ENCODE data around the gene GSDMA.

The GSDMA gene

DNA sequence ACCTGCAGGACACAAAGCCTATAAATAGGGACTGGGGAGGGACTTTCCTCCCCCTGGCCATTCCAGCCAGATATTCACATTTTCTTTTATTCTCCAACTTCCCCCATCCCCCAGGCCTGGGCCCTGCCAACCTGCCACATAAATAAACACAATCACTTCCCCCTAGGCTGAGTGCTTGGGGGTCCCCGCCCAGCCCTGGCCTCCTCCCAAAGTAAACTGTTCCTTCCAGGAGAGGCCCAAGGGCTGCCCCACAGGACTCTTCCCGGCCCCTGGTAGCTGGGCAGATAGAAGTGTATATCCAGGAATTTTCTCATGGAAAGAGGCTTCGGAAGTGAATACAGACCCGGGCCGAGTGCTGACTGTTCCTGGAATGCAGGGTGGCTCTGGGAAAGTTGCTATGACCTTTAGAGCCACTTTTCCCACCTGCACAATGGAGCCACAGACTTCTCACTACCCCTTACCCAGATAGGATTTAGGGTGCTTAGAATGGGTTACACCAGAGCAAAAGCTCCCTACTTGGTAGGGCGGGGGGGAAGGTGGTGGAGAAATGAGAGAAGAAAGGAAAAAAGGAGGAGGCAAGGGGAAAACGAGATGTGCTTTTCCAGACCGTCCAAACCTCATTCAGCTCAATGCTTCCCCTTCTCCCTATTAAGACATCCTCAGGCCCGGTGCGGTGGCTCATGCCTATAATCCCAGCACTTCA lies 60.9 kb downstream of the GSDMA start:
- DNase-seq: no peak

DNA sequence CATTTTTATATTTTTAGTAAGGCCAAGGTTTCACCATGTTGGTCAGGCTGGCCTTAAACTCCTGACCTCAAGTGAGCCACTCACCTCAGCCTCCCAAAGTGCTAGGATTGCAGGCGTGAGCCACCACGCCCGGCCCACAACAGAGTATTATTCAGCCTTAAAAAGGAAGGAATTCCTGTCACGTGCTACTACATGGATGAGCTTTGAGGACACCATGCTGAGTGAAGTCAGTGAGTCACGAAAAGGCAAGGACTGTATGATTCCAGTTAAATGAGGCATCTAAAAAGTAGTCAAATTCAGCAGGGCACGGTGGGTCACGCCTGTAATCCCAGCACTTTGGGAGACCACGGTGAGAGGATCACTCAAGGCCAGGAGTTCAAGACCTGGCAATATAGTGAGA lies 62.1 kb downstream of the GSDMA start:
- no peak for DNase-seq

- DNase-seq: no peak
Observed at GRCh38 chr17:40025559-40025958, 62.8 kb downstream of the GSDMA start.

GRCh38 chr17:40025991-40026815 lies 63.4 kb downstream of the GSDMA start:
- no peak for DNase-seq

- peak; percentile 34 for DNase-seq
Observed at GRCh38 chr17:40026816-40027613, 64.2 kb downstream of the GSDMA start.
